ENCODE measurements around the gene UNKL.

The UNKL gene

GRCh38 chr16:1371054-1371978, 43.2 kb downstream of the UNKL start:
- Histone ChIP-seq H3K4me3 (ENCODE audit: insufficient read depth, low read depth, low read length, poor library complexity, severe bottlenecking) (no peak overlapping the region), H3K4me1 (ENCODE audit: control insufficient read depth, insufficient read depth, low read length, poor library complexity, severe bottlenecking) (no peaks in the 10 kb centered on the region), H3K36me3 (ENCODE audit: control insufficient read depth, insufficient read depth, low read length) (peaks cover 41% of the 10 kb centered on the region), H3K27ac (ENCODE audit: insufficient read depth, low read length, poor library complexity, severe bottlenecking) (no peak overlapping the region), H3K9me3 (ENCODE audit: control insufficient read depth, low read length) (no peaks in the 10 kb centered on the region), H3K27me3 (replicated peaks; ENCODE audit: control insufficient read depth, insufficient read depth, low read length, poor library complexity, severe bottlenecking) (no peaks in the 10 kb centered on the region)
- no peak for DNase-seq

GRCh38 chr16:1367486-1368174, 46.9 kb downstream of the UNKL start:
- Histone ChIP-seq H3K36me3 (ENCODE audit: control insufficient read depth, insufficient read depth, low read length) (peaks cover 53% of the 10 kb centered on the region), H3K4me3 (ENCODE audit: insufficient read depth, low read depth, low read length, poor library complexity, severe bottlenecking) (no peak overlapping the region), H3K27ac (ENCODE audit: insufficient read depth, low read length, poor library complexity, severe bottlenecking) (no peak overlapping the region), H3K9me3 (ENCODE audit: control insufficient read depth, low read length) (no peaks in the 10 kb centered on the region), H3K27me3 (replicated peaks; ENCODE audit: control insufficient read depth, insufficient read depth, low read length, poor library complexity, severe bottlenecking) (no peaks in the 10 kb centered on the region), H3K4me1 (ENCODE audit: control insufficient read depth, insufficient read depth, low read length, poor library complexity, severe bottlenecking) (no peaks in the 10 kb centered on the region)
- no peak for DNase-seq

- Histone ChIP-seq H3K4me3 (ENCODE audit: insufficient read depth, low read depth, low read length, poor library complexity, severe bottlenecking) (no peak overlapping the region), H3K36me3 (ENCODE audit: control insufficient read depth, insufficient read depth, low read length) (peaks cover 61% of the 10 kb centered on the region), H3K9me3 (ENCODE audit: control insufficient read depth, low read length) (no peaks in the 10 kb centered on the region), H3K27me3 (replicated peaks; ENCODE audit: control insufficient read depth, insufficient read depth, low read length, poor library complexity, severe bottlenecking) (no peaks in the 10 kb centered on the region), H3K4me1 (ENCODE audit: control insufficient read depth, insufficient read depth, low read length, poor library complexity, severe bottlenecking) (no peaks in the 10 kb centered on the region), H3K27ac (ENCODE audit: insufficient read depth, low read length, poor library complexity, severe bottlenecking) (no peak overlapping the region)
- DNase-seq = no peak
Measured at GRCh38 chr16:1366712-1367299, 47.7 kb downstream of the UNKL start.

GRCh38 chr16:1366060-1366711, 48.3 kb downstream of the UNKL start:
- Histone ChIP-seq H3K4me3 (ENCODE audit: insufficient read depth, low read depth, low read length, poor library complexity, severe bottlenecking) (no peak overlapping the region), H3K36me3 (ENCODE audit: control insufficient read depth, insufficient read depth, low read length) (peaks cover 60% of the 10 kb centered on the region), H3K4me1 (ENCODE audit: control insufficient read depth, insufficient read depth, low read length, poor library complexity, severe bottlenecking) (no peaks in the 10 kb centered on the region), H3K27me3 (replicated peaks; ENCODE audit: control insufficient read depth, insufficient read depth, low read length, poor library complexity, severe bottlenecking) (no peaks in the 10 kb centered on the region), H3K9me3 (ENCODE audit: control insufficient read depth, low read length) (no peaks in the 10 kb centered on the region), H3K27ac (ENCODE audit: insufficient read depth, low read length, poor library complexity, severe bottlenecking) (no peak overlapping the region)
- no peak for DNase-seq

GRCh38 chr16:1364510-1364909, 50.0 kb downstream of the UNKL start:
- Histone ChIP-seq H3K36me3 (ENCODE audit: control insufficient read depth, insufficient read depth, low read length) (peaks cover 60% of the 10 kb centered on the region), H3K27me3 (replicated peaks; ENCODE audit: control insufficient read depth, insufficient read depth, low read length, poor library complexity, severe bottlenecking) (no peaks in the 10 kb centered on the region), H3K9me3 (ENCODE audit: control insufficient read depth, low read length) (no peaks in the 10 kb centered on the region), H3K27ac (ENCODE audit: insufficient read depth, low read length, poor library complexity, severe bottlenecking) (no peak overlapping the region), H3K4me1 (ENCODE audit: control insufficient read depth, insufficient read depth, low read length, poor library complexity, severe bottlenecking) (no peaks in the 10 kb centered on the region), H3K4me3 (ENCODE audit: insufficient read depth, low read depth, low read length, poor library complexity, severe bottlenecking) (no peak overlapping the region)
- no peak for DNase-seq

- H3K27me3 ChIP-seq (replicated peaks; ENCODE audit: control insufficient read depth, insufficient read depth, low read length, poor library complexity, severe bottlenecking) = no peaks in the 10 kb centered on the region
- H3K4me3 ChIP-seq (ENCODE audit: insufficient read depth, low read depth, low read length, poor library complexity, severe bottlenecking) = no peak overlapping the region
- peak; percentile 38 to 53 (median 43) for DNase-seq
- no peak overlapping the region for H3K27ac ChIP-seq (ENCODE audit: insufficient read depth, low read length, poor library complexity, severe bottlenecking)
- H3K36me3 ChIP-seq (ENCODE audit: control insufficient read depth, insufficient read depth, low read length) = peaks cover 65% of the 10 kb centered on the region
- no peaks in the 10 kb centered on the region for H3K9me3 ChIP-seq (ENCODE audit: control insufficient read depth, low read length)
- H3K4me1 ChIP-seq (ENCODE audit: control insufficient read depth, insufficient read depth, low read length, poor library complexity, severe bottlenecking) = no peaks in the 10 kb centered on the region
Measured at GRCh38 chr16:1363501-1364041, 50.9 kb downstream of the UNKL start.

- H3K4me3 ChIP-seq (ENCODE audit: insufficient read depth, low read depth, low read length, poor library complexity, severe bottlenecking) = no peak overlapping the region
- no peaks in the 10 kb centered on the region for H3K4me1 ChIP-seq (ENCODE audit: control insufficient read depth, insufficient read depth, low read length, poor library complexity, severe bottlenecking)
- DNase-seq = no peak
- H3K27me3 ChIP-seq (replicated peaks; ENCODE audit: control insufficient read depth, insufficient read depth, low read length, poor library complexity, severe bottlenecking) = no peaks in the 10 kb centered on the region
- no peak overlapping the region for H3K27ac ChIP-seq (ENCODE audit: insufficient read depth, low read length, poor library complexity, severe bottlenecking)
- no peaks in the 10 kb centered on the region for H3K9me3 ChIP-seq (ENCODE audit: control insufficient read depth, low read length)
- peaks cover 62% of the 10 kb centered on the region for H3K36me3 ChIP-seq (ENCODE audit: control insufficient read depth, insufficient read depth, low read length)
Measured at GRCh38 chr16:1362807-1363206, 51.7 kb downstream of the UNKL start.

GRCh38 chr16:1361685-1362360, 52.7 kb downstream of the UNKL start:
- Histone ChIP-seq H3K4me3 (ENCODE audit: insufficient read depth, low read depth, low read length, poor library complexity, severe bottlenecking) (no peak overlapping the region), H3K27ac (ENCODE audit: insufficient read depth, low read length, poor library complexity, severe bottlenecking) (no peak overlapping the region), H3K4me1 (ENCODE audit: control insufficient read depth, insufficient read depth, low read length, poor library complexity, severe bottlenecking) (no peaks in the 10 kb centered on the region), H3K27me3 (replicated peaks; ENCODE audit: control insufficient read depth, insufficient read depth, low read length, poor library complexity, severe bottlenecking) (no peaks in the 10 kb centered on the region), H3K9me3 (ENCODE audit: control insufficient read depth, low read length) (no peaks in the 10 kb centered on the region), H3K36me3 (ENCODE audit: control insufficient read depth, insufficient read depth, low read length) (peaks cover 56% of the 10 kb centered on the region)
- DNase-seq = no peak

GRCh38 chr16:1357906-1358566, 56.5 kb downstream of the UNKL start:
- peaks cover 25% of the 10 kb centered on the region for H3K36me3 ChIP-seq (ENCODE audit: control insufficient read depth, insufficient read depth, low read length)
- no peak overlapping the region for H3K27ac ChIP-seq (ENCODE audit: insufficient read depth, low read length, poor library complexity, severe bottlenecking)
- no peak for DNase-seq
- no peak overlapping the region for H3K4me3 ChIP-seq (ENCODE audit: insufficient read depth, low read depth, low read length, poor library complexity, severe bottlenecking)
- no peaks in the 10 kb centered on the region for H3K9me3 ChIP-seq (ENCODE audit: control insufficient read depth, low read length)
- H3K27me3 ChIP-seq (replicated peaks; ENCODE audit: control insufficient read depth, insufficient read depth, low read length, poor library complexity, severe bottlenecking) = no peaks in the 10 kb centered on the region
- no peaks in the 10 kb centered on the region for H3K4me1 ChIP-seq (ENCODE audit: control insufficient read depth, insufficient read depth, low read length, poor library complexity, severe bottlenecking)

Measured in effector memory CD4-positive, alpha-beta T cell (primary cell).